ENCODE measurements around the gene MREG.

The MREG gene

GRCh38 chr2:216013080-216013909 is at the start of gene MREG:
Gene MREG, minus strand, starts transcription at chr2:216013551. Its CDS starts 224 bp downstream, at chr2:216013327.
- peak; percentile 7 to 55 for DNase-seq

GRCh38 chr2:216059233-216059834 is 46.0 kb upstream of the MREG start:
- no peak for DNase-seq

- no peak for DNase-seq
Measured at GRCh38 chr2:216057688-216058193, 44.4 kb upstream of the MREG start.

- no peak for DNase-seq
Measured at GRCh38 chr2:216056739-216057138, 43.4 kb upstream of the MREG start.

- no peak for DNase-seq
Measured at GRCh38 chr2:216055680-216056079, 42.3 kb upstream of the MREG start.

GRCh38 chr2:216052420-216052819 is 39.1 kb upstream of the MREG start:
- DNase-seq, result no peak

- DNase-seq, result no peak
Measured at GRCh38 chr2:216051350-216051749, 38.0 kb upstream of the MREG start.

- no peak for DNase-seq
Measured at GRCh38 chr2:216049452-216049851, 36.1 kb upstream of the MREG start.

GRCh38 chr2:216047397-216047796 is 34.0 kb upstream of the MREG start:
- DNase-seq, result no peak

GRCh38 chr2:216044883-216045486 is 31.6 kb upstream of the MREG start:
- DNase-seq, result no peak

- DNase-seq, result no peak
Measured at GRCh38 chr2:216043949-216044348, 30.6 kb upstream of the MREG start.

GRCh38 chr2:216041438-216041837 is 28.1 kb upstream of the MREG start:
- DNase-seq, result no peak

GRCh38 chr2:216039918-216040317 is 26.6 kb upstream of the MREG start:
- DNase-seq, result no peak

GRCh38 chr2:216034065-216034464 is 20.7 kb upstream of the MREG start:
- DNase-seq, result peak in 1 of 2 experiments; percentile 32

- no peak for DNase-seq
Measured at GRCh38 chr2:216033403-216033802, 20.1 kb upstream of the MREG start.

- DNase-seq, result no peak
Measured at GRCh38 chr2:216031960-216032689, 18.8 kb upstream of the MREG start.

GRCh38 chr2:216030216-216030615 is 16.9 kb upstream of the MREG start:
- DNase-seq, result no peak

- DNase-seq, result no peak
Measured at GRCh38 chr2:216029416-216030129, 16.2 kb upstream of the MREG start.

- no peak for DNase-seq
Measured at GRCh38 chr2:216024779-216025336, 11.5 kb upstream of the MREG start.

GRCh38 chr2:216023055-216023648 is 9.8 kb upstream of the MREG start:
- DNase-seq, result no peak

GRCh38 chr2:216021768-216022565 is 8.6 kb upstream of the MREG start:
- DNase-seq, result no peak

All from NCI-H187 (cell line).